A549 (cell line): Measurements from ENCODE around the gene MAGEA2B.
"Not testable (repeated sequence)": the region's sequence is repeated elsewhere in the genome, so short reads cannot be mapped to it uniquely, and the experiment has no call there.

ENCODE experiments used
- CTCF ChIP-seq: fragments of >200 bp; sonication (Bioruptor Twin); formaldehyde crosslinking; IDR thresholded peaks from 3 replicates; pipeline ENCODE4 v1.5.1; 2016
- POLR2A ChIP-seq: IDR thresholded peaks from 2 replicates; pipeline ENCODE4 v1.6.1; 2012; ENCODE audit warnings: mild to moderate bottlenecking, low read length
- RCOR1 ChIP-seq: fragments of 150-350 bp; IDR thresholded peaks from 2 replicates; pipeline ENCODE4 v1.6.1; 2014; ENCODE audit warnings: antibody characterized with exemption, low read length, low read depth

- not testable (repeated sequence) for TF ChIP-seq POLR2A, CTCF, RCOR1
Observed at GRCh38 chrX:152713195-152713594, 1.2 kb upstream of the MAGEA2B start.
